Measurements from ENCODE around the gene SMIM15.

SMIM15 gene

DNA sequence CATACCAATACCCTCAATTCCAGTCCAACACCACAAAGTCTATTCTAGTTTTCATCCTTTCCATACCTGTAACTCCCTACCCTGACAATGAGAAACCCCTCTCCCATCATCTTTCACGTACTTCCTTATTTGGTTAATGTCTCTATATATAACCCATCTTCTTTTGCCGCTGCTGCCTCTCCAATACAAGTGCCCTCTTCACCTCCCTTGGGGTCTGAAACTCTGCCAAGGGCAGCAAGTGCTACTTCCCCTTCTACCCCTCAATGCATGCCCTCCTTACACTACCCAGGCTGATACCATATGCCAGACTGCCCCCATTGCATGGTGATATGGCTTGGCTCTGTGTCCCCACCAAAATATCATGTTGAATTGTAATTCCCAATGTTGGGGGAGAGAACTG is 24.4 kb upstream of the SMIM15 start:
- Histone ChIP-seq H3K9me3 (ENCODE audit: insufficient read depth, low read length, severe bottlenecking) (no peaks in the 10 kb centered on the region), H2AFZ (ENCODE audit: low read depth, low read length) (no peak overlapping the region), H3K9ac (ENCODE audit: low read depth, low read length) (no peak overlapping the region), H3K36me3 (ENCODE audit: insufficient read depth, low read length) (no peaks in the 10 kb centered on the region), H3K27ac (ENCODE audit: low read length) (no peak overlapping the region), H3K4me1 (ENCODE audit: insufficient read depth, low read length) (peaks cover 13% of the 10 kb centered on the region), H3K4me3 (ENCODE audit: low read depth in 1 of 2, low read length in 2 of 2) (no peak overlapping the region), H3K4me2 (ENCODE audit: insufficient read depth, low read length) (no peak overlapping the region), H3K27me3 (ENCODE audit: insufficient read depth, low read length, poor library complexity) (no peaks in the 10 kb centered on the region), H3K79me2 (ENCODE audit: insufficient read depth, low read length) (no peaks in the 10 kb centered on the region), H4K20me1 (ENCODE audit: insufficient read depth, low read length) (no peaks in the 10 kb centered on the region)
- DNase-seq, result no peak
- ATAC-seq (ENCODE audit: insufficient read depth, low read depth), result no peak
- TF ChIP-seq CTCF (IDR thresholded peaks at IDR 0.05; ENCODE audit: borderline replicate concordance, extremely low read depth, low read length, poor library complexity, severe bottlenecking) (no peak), EZH2 (IDR thresholded peaks at IDR 0.05; ENCODE audit: borderline replicate concordance, low read depth, low read length, severe bottlenecking) (no peak)

DNA sequence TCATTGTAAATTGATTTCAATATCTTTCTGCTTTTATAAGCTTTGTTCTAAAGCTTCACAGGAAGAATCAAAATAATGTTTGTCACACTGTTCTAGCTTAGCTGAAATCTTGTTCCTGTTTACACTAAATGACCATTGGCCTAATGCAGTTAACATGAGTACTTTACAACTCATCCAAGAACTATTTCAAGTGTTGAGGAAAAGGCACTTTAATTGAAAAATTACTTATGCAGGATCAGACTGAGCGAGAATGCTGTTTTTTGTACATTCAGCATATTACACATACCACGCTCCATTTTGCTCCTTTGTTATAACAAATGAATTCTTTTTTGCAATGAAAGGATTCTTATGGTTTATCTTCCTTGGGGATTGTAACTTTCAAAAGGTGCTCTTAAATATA is 22.4 kb upstream of the SMIM15 start:
- no peak for ATAC-seq (ENCODE audit: insufficient read depth, low read depth)
- H4K20me1 ChIP-seq (ENCODE audit: insufficient read depth, low read length), result no peaks in the 10 kb centered on the region
- peaks cover 26% of the 10 kb centered on the region for H3K4me1 ChIP-seq (ENCODE audit: insufficient read depth, low read length)
- no peak overlapping the region for H2AFZ ChIP-seq (ENCODE audit: low read depth, low read length)
- H3K36me3 ChIP-seq (ENCODE audit: insufficient read depth, low read length), result no peaks in the 10 kb centered on the region
- no peak overlapping the region for H3K27ac ChIP-seq (ENCODE audit: low read length)
- no peak overlapping the region for H3K4me2 ChIP-seq (ENCODE audit: insufficient read depth, low read length)
- no peak for DNase-seq
- no peak overlapping the region for H3K4me3 ChIP-seq (ENCODE audit: low read depth in 1 of 2, low read length in 2 of 2)
- TF ChIP-seq CTCF (IDR thresholded peaks at IDR 0.05; ENCODE audit: borderline replicate concordance, extremely low read depth, low read length, poor library complexity, severe bottlenecking) (no peak), EZH2 (IDR thresholded peaks at IDR 0.05; ENCODE audit: borderline replicate concordance, low read depth, low read length, severe bottlenecking) (no peak)
- no peaks in the 10 kb centered on the region for H3K9me3 ChIP-seq (ENCODE audit: insufficient read depth, low read length, severe bottlenecking)
- H3K79me2 ChIP-seq (ENCODE audit: insufficient read depth, low read length), result no peaks in the 10 kb centered on the region
- H3K9ac ChIP-seq (ENCODE audit: low read depth, low read length), result no peak overlapping the region
- no peaks in the 10 kb centered on the region for H3K27me3 ChIP-seq (ENCODE audit: insufficient read depth, low read length, poor library complexity)

DNA sequence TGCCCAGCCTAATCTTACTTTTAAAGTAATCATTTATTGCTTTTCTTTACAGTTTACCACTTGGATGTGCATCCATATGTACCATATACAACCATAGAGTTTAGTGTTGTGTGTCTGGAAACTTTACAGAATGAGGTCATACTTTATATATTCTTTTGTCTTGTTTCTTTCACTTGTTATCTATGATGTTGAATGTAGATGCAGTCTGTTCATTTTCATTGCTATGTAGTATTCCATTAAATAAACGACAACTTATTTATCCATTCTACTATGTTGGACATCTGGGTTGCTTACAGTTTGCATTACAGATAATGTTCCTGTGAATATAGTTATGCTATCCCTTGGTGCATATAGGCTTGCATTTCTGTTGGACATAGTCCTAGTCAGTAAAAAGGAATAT is 21.3 kb upstream of the SMIM15 start:
- Histone ChIP-seq H3K36me3 (ENCODE audit: insufficient read depth, low read length) (no peaks in the 10 kb centered on the region), H3K4me2 (ENCODE audit: insufficient read depth, low read length) (no peak overlapping the region), H3K79me2 (ENCODE audit: insufficient read depth, low read length) (no peaks in the 10 kb centered on the region), H2AFZ (ENCODE audit: low read depth, low read length) (no peak overlapping the region), H3K27me3 (ENCODE audit: insufficient read depth, low read length, poor library complexity) (no peaks in the 10 kb centered on the region), H3K27ac (ENCODE audit: low read length) (no peak overlapping the region), H3K4me3 (ENCODE audit: low read depth in 1 of 2, low read length in 2 of 2) (no peak overlapping the region), H4K20me1 (ENCODE audit: insufficient read depth, low read length) (no peaks in the 10 kb centered on the region), H3K9me3 (ENCODE audit: insufficient read depth, low read length, severe bottlenecking) (no peaks in the 10 kb centered on the region), H3K9ac (ENCODE audit: low read depth, low read length) (no peak overlapping the region), H3K4me1 (ENCODE audit: insufficient read depth, low read length) (peaks cover 26% of the 10 kb centered on the region)
- DNase-seq (no peak), ATAC-seq (ENCODE audit: insufficient read depth, low read depth) (no peak)
- TF ChIP-seq EZH2 (IDR thresholded peaks at IDR 0.05; ENCODE audit: borderline replicate concordance, low read depth, low read length, severe bottlenecking) (no peak), CTCF (IDR thresholded peaks at IDR 0.05; ENCODE audit: borderline replicate concordance, extremely low read depth, low read length, poor library complexity, severe bottlenecking) (no peak)

GRCh38 chr5:61182449-61182848 is 20.2 kb upstream of the SMIM15 start:
- ATAC-seq (ENCODE audit: insufficient read depth, low read depth), result peak; percentile 84
- TF ChIP-seq EZH2 (IDR thresholded peaks at IDR 0.05; ENCODE audit: borderline replicate concordance, low read depth, low read length, severe bottlenecking) (no peak), CTCF (IDR thresholded peaks at IDR 0.05; ENCODE audit: borderline replicate concordance, extremely low read depth, low read length, poor library complexity, severe bottlenecking) (no peak)
- Histone ChIP-seq H3K27ac (ENCODE audit: low read length) (peak overlapping the region; percentile 49), H3K9ac (ENCODE audit: low read depth, low read length) (no peak overlapping the region), H3K36me3 (ENCODE audit: insufficient read depth, low read length) (no peaks in the 10 kb centered on the region), H2AFZ (ENCODE audit: low read depth, low read length) (peak overlapping the region; percentile 59; the same call in 1 of the 2 replicates), H3K4me2 (ENCODE audit: insufficient read depth, low read length) (peak overlapping the region; percentile 4; the same call in 1 of the 2 replicates), H3K4me3 (ENCODE audit: low read depth in 1 of 2, low read length in 2 of 2) (no peak overlapping the region), H3K4me1 (ENCODE audit: insufficient read depth, low read length) (peaks cover 26% of the 10 kb centered on the region), H3K9me3 (ENCODE audit: insufficient read depth, low read length, severe bottlenecking) (no peaks in the 10 kb centered on the region), H3K27me3 (ENCODE audit: insufficient read depth, low read length, poor library complexity) (no peaks in the 10 kb centered on the region), H3K79me2 (ENCODE audit: insufficient read depth, low read length) (no peaks in the 10 kb centered on the region), H4K20me1 (ENCODE audit: insufficient read depth, low read length) (no peaks in the 10 kb centered on the region)
- DNase-seq, result no peak
